Endothelial cell of umbilical vein (primary cell): ENCODE measurements around the gene CARMIL1. TPM values are rescaled to one million over a fixed set of nuclear protein-coding genes. Genes with fewer than 3 reads are reported as not detected.

Experiments
- BruUV-seq: library from RNA; stranded (reverse); fragments of 400-500 nt; replicated peaks from 2 replicates; lab custom pipeline; 2021; lab: Mats Ljungman, UMichigan
- CTCF ChIA-PET: fragments of 300-600, 350-600 bp; sonication (Branson Sonifier 250); formaldehyde crosslinking; loops from one replicate; lab custom pipeline; 2021; ENCODE audit warnings: antibody characterized with exemption, inconsistent platforms; lab: Charles Lee
- POLR2A ChIA-PET: fragments of 300-600, 350-600 bp; sonication (Branson Sonifier 250); formaldehyde crosslinking; loops from one replicate; lab custom pipeline; 2021; ENCODE audit warnings: antibody characterized with exemption, inconsistent platforms; lab: Charles Lee
- DNase-seq: peaks from one replicate; pipeline ENCODE4 v3.0.0-alpha.2; 2011; ENCODE audit warnings: low read depth, low spot score
- FAIRE-seq: peaks from 2 replicates; lab custom pipeline; 2011; peaks lifted over from hg19 to GRCh38; lab: Jason Lieb, UNC
- H2AFZ ChIP-seq: 2 replicates; pipeline ENCODE4 v1.6.0; 2012; ENCODE audit warnings: low read depth, low read length, control low read depth, inconsistent platforms
- H3K27ac ChIP-seq: 2 replicates; pipeline ENCODE4 v1.5.1; 2011; ENCODE audit warnings: low read depth, mild to moderate bottlenecking, control low read depth, low read length, moderate library complexity; ENCODE audit not compliant: insufficient read depth
- H3K27me3 ChIP-seq, 2 experiments: 2 replicates each; pipeline versions ENCODE4 v1.6.0 to v1.6.1; 2011; ENCODE audit warnings: low read length in 2 of 2, mixed read lengths in 1 of 2; ENCODE audit not compliant: control insufficient read depth in 2 of 2, insufficient read depth in 2 of 2
- H3K36me3 ChIP-seq, 2 experiments: 2 replicates in 1 of 2; 3 replicates in 1 of 2; pipeline ENCODE4 v1.5.1; 2011; ENCODE audit warnings: low read length in 2 of 2, mild to moderate bottlenecking in 1 of 2, moderate library complexity in 1 of 2; ENCODE audit not compliant: control insufficient read depth in 2 of 2, insufficient read depth in 2 of 2; ENCODE audit errors: extremely low read depth in 1 of 2
- H3K4me1 ChIP-seq: 3 replicates; pipeline ENCODE4 v1.5.1; 2011; ENCODE audit warnings: mild to moderate bottlenecking, low read length; ENCODE audit not compliant: control insufficient read depth, insufficient read depth; ENCODE audit errors: extremely low read depth
- H3K4me2 ChIP-seq: 2 replicates; pipeline ENCODE4 v1.6.1; 2011; ENCODE audit warnings: low read length, control low read depth, mixed read lengths; ENCODE audit not compliant: insufficient read depth
- H3K4me3 ChIP-seq, 3 experiments: fragments of 200-600 bp in 1 of 3; sonication (generic), shearing (Covaris generic) in 1 of 3; replicated peaks in 1 of 3; 2 replicates each; pipeline ENCODE4 v1.5.1; 2011 to 2016; ENCODE audit warnings: control low read depth in 3 of 3, low read length in 3 of 3, mild to moderate bottlenecking in 2 of 3, inconsistent platforms in 1 of 3, low read depth in 1 of 3, moderate library complexity in 1 of 3; ENCODE audit not compliant: insufficient read depth in 1 of 3
- H3K79me2 ChIP-seq: 2 replicates; pipeline ENCODE4 v1.6.0; 2012; ENCODE audit warnings: low read length, inconsistent platforms; ENCODE audit not compliant: control insufficient read depth, insufficient read depth
- H3K9ac ChIP-seq: replicated peaks from 2 replicates; pipeline ENCODE3; 2011; ENCODE audit warnings: low read length, control low read depth; ENCODE audit not compliant: insufficient read depth; ENCODE audit errors: extremely low read depth
- H3K9me1 ChIP-seq: replicated peaks from 3 replicates; pipeline ENCODE4 v1.6.0; 2011; ENCODE audit warnings: mild to moderate bottlenecking, low read length; ENCODE audit not compliant: control insufficient read depth, insufficient read depth; ENCODE audit errors: extremely low read depth
- H3K9me3 ChIP-seq: replicated peaks from 2 replicates; pipeline ENCODE4 v1.5.1; 2012; ENCODE audit warnings: low read length, inconsistent platforms; ENCODE audit not compliant: control insufficient read depth, insufficient read depth
- H4K20me1 ChIP-seq: replicated peaks from 2 replicates; pipeline ENCODE3; 2011; ENCODE audit warnings: mild to moderate bottlenecking, low read length; ENCODE audit not compliant: control insufficient read depth, insufficient read depth; ENCODE audit errors: extremely low read depth
- CTCF ChIP-seq, 2 donors: IDR thresholded peaks; 1 replicate in 1 of 2; 2 replicates in 1 of 2; pipeline ENCODE4 v1.5.1; 2011; ENCODE audit warnings: low read length in 2 of 2, mild to moderate bottlenecking in 2 of 2, moderate library complexity in 2 of 2, control low read depth in 1 of 2, inconsistent platforms in 1 of 2, low read depth in 1 of 2; ENCODE audit not compliant: insufficient read depth in 1 of 2; ENCODE audit errors: extremely low read depth in 1 of 2
- EZH2 ChIP-seq: IDR thresholded peaks from 2 replicates; pipeline ENCODE4 v1.6.1; 2012; ENCODE audit warnings: borderline replicate concordance, low read depth, mild to moderate bottlenecking, moderate library complexity, low read length, inconsistent platforms; ENCODE audit not compliant: severe bottlenecking
- FOS ChIP-seq: IDR thresholded peaks from 2 replicates; pipeline ENCODE4 v1.6.1; 2011; ENCODE audit warnings: mild to moderate bottlenecking, low read length, moderate library complexity, borderline replicate concordance; ENCODE audit not compliant: insufficient read depth
- GATA2 ChIP-seq: IDR thresholded peaks from 2 replicates; pipeline ENCODE4 v1.7.0; 2011; ENCODE audit warnings: low read depth, mild to moderate bottlenecking, moderate library complexity, mixed read lengths, low read length; ENCODE audit not compliant: insufficient read length, insufficient read depth
- JUN ChIP-seq: IDR thresholded peaks from 2 replicates; pipeline ENCODE4 v1.6.1; 2011; ENCODE audit warnings: borderline replicate concordance, low read depth; ENCODE audit not compliant: insufficient read length, insufficient read depth
- MYC ChIP-seq: IDR thresholded peaks from one replicate; pipeline ENCODE4 v1.6.1; 2011; ENCODE audit warnings: mild to moderate bottlenecking, low read depth, low read length
- POLR2A ChIP-seq: IDR thresholded peaks from 2 replicates; pipeline ENCODE4 v1.6.1; 2012; ENCODE audit warnings: low read depth, mild to moderate bottlenecking, control low read depth, low read length
- POLR2AphosphoS5 ChIP-seq: IDR thresholded peaks from 2 replicates; pipeline ENCODE4 v1.6.1; 2012; ENCODE audit warnings: low read depth, mild to moderate bottlenecking, control low read depth, low read length, moderate library complexity; ENCODE audit not compliant: insufficient read depth
- dilution Hi-C: fragments of 300-500 bp; cut with MboI; formaldehyde crosslinking; loops from one replicate; pipeline ENCODE4 v1.15.0; 2019; ENCODE audit warnings: low sequenced_read_pairs; ENCODE audit not compliant: extremely low pct_ligation_motif_present
- intact Hi-C: fragments of 100-400 bp; cut with micrococcal nuclease; formaldehyde crosslinking; loops from one replicate; pipeline ENCODE4 v1.10.0; 2022
- polyA plus RNA-seq, 4 experiments: library from polyadenylated mRNA; depleted of rRNA in 3 of 4; stranded (reverse) in 3 of 4; unstranded in 1 of 4; fragments of >200 nt; gene quantifications; 2 replicates each; pipeline versions ENCODE4 v1.2.1 to v1.2.3, GENCODE V29; 2011 to 2012; ENCODE audit warnings: missing spikeins in 1 of 4
- total RNA-seq: library from RNA; stranded (reverse); gene quantifications from 2 replicates; pipeline ENCODE4 v1.2.3, GENCODE V29; 2021
- TF ChIP-seq, protein P1 (sequence below): IDR thresholded peaks from 2 replicates; pipeline ENCODE4 v1.6.1; 2011; ENCODE audit not compliant: insufficient read depth, insufficient read length

CARMIL1 gene
- total and polyA plus RNA-seq, 2 donors (not counting 3 experiments of a cell fraction or from before 2014, with no cell fraction given): 1.3 to 8.7 TPM

DNA sequence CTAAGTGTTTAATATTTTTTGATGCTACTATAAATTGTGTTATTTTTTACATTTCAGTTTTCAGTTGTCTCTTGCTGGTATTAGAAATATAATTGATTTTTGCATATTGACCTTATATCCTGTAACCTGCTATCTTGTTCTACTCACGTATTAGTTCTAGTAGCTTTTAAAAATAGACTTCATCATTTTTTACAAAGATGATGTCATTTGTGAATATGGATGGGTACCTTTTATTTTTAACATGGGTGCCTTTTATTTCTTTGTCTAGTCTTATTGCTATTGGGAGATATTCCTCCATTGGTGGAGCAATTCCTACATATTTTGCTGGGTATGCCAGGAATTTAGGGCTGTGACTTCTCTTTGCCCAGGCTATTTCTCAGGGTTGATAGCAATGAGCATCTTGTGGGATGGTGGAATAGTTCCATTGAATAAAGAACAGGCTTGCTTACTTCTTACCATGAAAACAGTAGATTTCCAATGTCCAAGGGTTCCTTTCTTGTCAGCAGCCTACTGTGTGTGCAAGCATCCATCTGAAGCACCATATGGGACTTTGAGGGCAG is 149.7 kb downstream of the CARMIL1 start:
- intact Hi-C loops: no loop called here

DNA sequence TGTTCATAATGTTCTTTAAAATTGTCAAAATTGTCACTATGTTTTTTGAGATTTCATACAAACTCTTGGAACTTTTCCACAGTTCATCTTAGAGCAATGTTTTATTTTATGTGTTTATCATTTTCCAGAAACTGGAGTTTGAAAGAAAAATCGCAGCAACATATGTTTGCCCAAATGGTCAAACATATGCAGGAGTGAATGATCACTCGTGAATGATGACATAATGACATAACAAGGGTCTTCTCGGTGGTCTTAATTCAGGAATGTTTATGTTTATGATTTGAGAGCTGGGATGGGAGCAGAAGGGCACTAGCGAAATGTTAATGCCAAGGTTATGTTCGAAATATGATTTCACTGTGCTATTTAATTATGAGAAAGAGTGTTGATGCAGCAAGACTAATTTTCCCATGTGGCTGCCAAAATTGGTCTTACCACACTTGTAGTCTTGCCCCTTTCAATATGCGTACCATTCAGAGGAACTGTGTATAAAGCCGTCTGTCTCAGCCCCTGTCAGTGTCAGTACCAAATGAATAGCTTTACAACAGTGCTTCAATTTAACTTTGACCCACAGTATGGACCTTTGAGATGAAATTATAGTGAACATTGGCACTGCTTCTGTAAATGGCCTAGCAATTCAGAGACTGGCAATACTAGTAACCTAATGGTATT is 152.3 kb downstream of the CARMIL1 start:
- intact Hi-C loops (no loop called here), dilution Hi-C loops (no loop called here)
- DNase-seq (no peak), FAIRE-seq (no peak)
- no peak overlapping the region for H3K4me3 ChIP-seq
- no peak overlapping the region for H2AFZ ChIP-seq
- ChIA-PET POLR2A (no interaction called here), CTCF (interaction anchor here (0.8 kb wide), 1 partner anchor 634 kb away, joined by 3 read pairs; no protein-coding TSS in a partner anchor)
- H3K79me2 ChIP-seq: no peaks in the 10 kb centered on the region
- H4K20me1 ChIP-seq: no peaks in the 10 kb centered on the region
- no peak overlapping the region for H3K27ac ChIP-seq
- H3K9ac ChIP-seq: no peak overlapping the region
- no peak for TF ChIP-seq EZH2
- no peak for TF ChIP-seq POLR2AphosphoS5
- no peak for TF ChIP-seq MYC
- no peak for TF ChIP-seq GATA2
- no peak for TF ChIP-seq FOS
- TF ChIP-seq, protein P1, sequence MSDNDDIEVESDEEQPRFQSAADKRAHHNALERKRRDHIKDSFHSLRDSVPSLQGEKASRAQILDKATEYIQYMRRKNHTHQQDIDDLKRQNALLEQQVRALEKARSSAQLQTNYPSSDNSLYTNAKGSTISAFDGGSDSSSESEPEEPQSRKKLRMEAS: no peak
- TF ChIP-seq POLR2A: no peak
- no peak for TF ChIP-seq CTCF (IDR thresholded peaks at IDR 0.05; ENCODE audit: extremely low read depth in 1 of 2, insufficient read depth in 1 of 2, low read depth in 1 of 2, low read length in 2 of 2)
- TF ChIP-seq JUN: no peak
- H3K36me3 ChIP-seq: no peaks in the 10 kb centered on the region
- H3K9me1 ChIP-seq: no peaks in the 10 kb centered on the region
- BruUV-seq: no TSS peak
- no peak overlapping the region for H3K4me2 ChIP-seq
- no peaks in the 10 kb centered on the region for H3K4me1 ChIP-seq
- no peaks in the 10 kb centered on the region for H3K9me3 ChIP-seq
- H3K27me3 ChIP-seq: no peaks in the 10 kb centered on the region

More for the DNA sequence above, 149.7 kb downstream of the CARMIL1 start:
- FAIRE-seq: no peak
- dilution Hi-C loops: no loop called here
- no TSS peak for BruUV-seq
- Histone ChIP-seq H2AFZ (no peak overlapping the region), H3K9me3 (no peaks in the 10 kb centered on the region), H4K20me1 (no peaks in the 10 kb centered on the region), H3K27me3 (no peaks in the 10 kb centered on the region), H3K9ac (no peak overlapping the region), H3K36me3 (no peaks in the 10 kb centered on the region), H3K79me2 (no peaks in the 10 kb centered on the region), H3K4me2 (no peak overlapping the region), H3K4me1 (no peaks in the 10 kb centered on the region), H3K9me1 (no peaks in the 10 kb centered on the region), H3K27ac (no peak overlapping the region), H3K4me3 (no peak overlapping the region)
- CTCF ChIA-PET: interaction anchor here (1.0 to 2.1 kb wide), 3 partner anchors 10 to 61 kb away, joined by 3 to 5 read pairs (median 4); no protein-coding TSS in a partner anchor
- TF ChIP-seq FOS (no peak), JUN (no peak), POLR2A (no peak), MYC (no peak), GATA2 (no peak), EZH2 (no peak), POLR2AphosphoS5 (no peak)
- DNase-seq: no peak
- POLR2A ChIA-PET: interaction anchor here (1.0 kb wide), 1 partner anchor 86 kb away, joined by 3 read pairs; no protein-coding TSS in a partner anchor
